ENCODE results near the gene CFAP91.

DNA sequence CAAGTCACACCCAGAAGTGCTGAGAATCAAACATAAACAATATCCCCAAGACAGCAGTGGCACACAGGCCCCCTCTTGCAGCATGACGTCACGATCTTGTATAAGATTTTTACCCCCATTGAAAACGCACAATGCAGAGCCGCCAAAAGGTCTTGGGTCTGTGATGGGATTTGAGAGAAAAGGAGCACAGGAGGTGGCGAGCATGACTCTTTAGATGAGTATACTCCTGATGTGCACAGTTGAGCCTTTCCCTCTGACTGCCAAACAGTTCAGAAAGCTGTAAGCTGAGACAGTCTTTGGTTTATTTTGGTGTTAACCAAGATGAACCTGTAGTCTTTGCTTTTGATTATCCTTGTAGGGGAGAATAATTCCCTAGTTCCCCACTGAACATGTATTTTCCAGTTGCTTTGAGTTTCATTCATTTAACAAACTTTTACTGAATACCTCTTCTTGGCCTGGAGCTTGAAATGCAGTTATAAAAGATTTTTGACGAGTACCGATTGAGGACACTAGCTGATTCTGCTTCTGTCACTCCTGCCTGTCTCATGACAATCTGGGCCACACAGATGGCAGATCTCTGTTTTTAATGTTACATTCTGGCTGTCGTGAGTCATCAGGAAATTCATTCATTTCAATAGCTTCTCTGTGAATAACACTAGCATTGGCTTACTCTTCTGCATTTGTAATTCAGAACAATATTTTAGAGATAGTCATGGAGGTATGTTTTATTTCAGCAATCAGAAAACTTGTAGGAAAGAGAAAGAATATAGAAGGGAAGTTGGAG is 28.9 kb downstream of the CFAP91 start:
- TF ChIP-seq, protein P1, sequence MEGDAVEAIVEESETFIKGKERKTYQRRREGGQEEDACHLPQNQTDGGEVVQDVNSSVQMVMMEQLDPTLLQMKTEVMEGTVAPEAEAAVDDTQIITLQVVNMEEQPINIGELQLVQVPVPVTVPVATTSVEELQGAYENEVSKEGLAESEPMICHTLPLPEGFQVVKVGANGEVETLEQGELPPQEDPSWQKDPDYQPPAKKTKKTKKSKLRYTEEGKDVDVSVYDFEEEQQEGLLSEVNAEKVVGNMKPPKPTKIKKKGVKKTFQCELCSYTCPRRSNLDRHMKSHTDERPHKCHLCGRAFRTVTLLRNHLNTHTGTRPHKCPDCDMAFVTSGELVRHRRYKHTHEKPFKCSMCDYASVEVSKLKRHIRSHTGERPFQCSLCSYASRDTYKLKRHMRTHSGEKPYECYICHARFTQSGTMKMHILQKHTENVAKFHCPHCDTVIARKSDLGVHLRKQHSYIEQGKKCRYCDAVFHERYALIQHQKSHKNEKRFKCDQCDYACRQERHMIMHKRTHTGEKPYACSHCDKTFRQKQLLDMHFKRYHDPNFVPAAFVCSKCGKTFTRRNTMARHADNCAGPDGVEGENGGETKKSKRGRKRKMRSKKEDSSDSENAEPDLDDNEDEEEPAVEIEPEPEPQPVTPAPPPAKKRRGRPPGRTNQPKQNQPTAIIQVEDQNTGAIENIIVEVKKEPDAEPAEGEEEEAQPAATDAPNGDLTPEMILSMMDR (IDR thresholded peaks at IDR 0.05), result no peak
- no peak for TF ChIP-seq POLR2A (IDR thresholded peaks at IDR 0.05; ENCODE audit: low read depth)
